Measurements from ENCODE around the gene DERA. TPM values are rescaled to one million over a fixed set of nuclear protein-coding genes. Genes with fewer than 3 reads are reported as not detected.
A peak's percentile ranks its signal among the peaks of the same experiment; 100 is the strongest.

The DERA gene
- total RNA-seq (10 to 100 TPM; 24.1 to 72.3 (median 35.5) TPM), polyA plus RNA-seq (10 to 100 TPM; 15.9 to 31.3 (median 16.5) TPM)
- long read RNA-seq, donor 1, transcript DERA-201 (9 exons, 1,705 nt) = major isoform, 24 of 46 reads
- long read RNA-seq, donor 1, partial matches to known transcripts = 18 of 46 reads
- long read RNA-seq, donor 1, other reads (novel, unspliced or antisense) = 0 of 46 reads
- long read RNA-seq, donor 2, transcript DERA-201 (9 exons, 1,705 nt) = major isoform, 24 of 36 reads
- long read RNA-seq, donor 2, partial matches to known transcripts = 11 of 36 reads
- long read RNA-seq, donor 2, other reads (novel, unspliced or antisense) = 0 of 36 reads
- long read RNA-seq, donor 3, transcript DERA-201 (9 exons, 1,705 nt) = major isoform, 28 of 40 reads
- long read RNA-seq, donor 3, partial matches to known transcripts = 12 of 40 reads
- long read RNA-seq, donor 3, other reads (novel, unspliced or antisense) = 0 of 40 reads
- long read RNA-seq, donor 4, transcript DERA-201 (9 exons, 1,705 nt) = major isoform, 28 of 31 reads
- long read RNA-seq, donor 4, partial matches to known transcripts = 1 of 31 reads
- long read RNA-seq, donor 4, other reads (novel, unspliced or antisense) = 2 of 31 reads
- long read RNA-seq, donor 5, transcript DERA-201 (9 exons, 1,705 nt) = major isoform, 50 of 57 reads
- long read RNA-seq, donor 5, partial matches to known transcripts = 1 of 57 reads
- long read RNA-seq, donor 5, other reads (novel, unspliced or antisense) = 5 of 57 reads
- long read RNA-seq, donor 6, transcript DERA-201 (9 exons, 1,705 nt) = major isoform, 19 of 22 reads
- long read RNA-seq, donor 6, partial matches to known transcripts = 1 of 22 reads
- long read RNA-seq, donor 6, other reads (novel, unspliced or antisense) = 1 of 22 reads
- long read RNA-seq, donor 7, transcript DERA-201 (9 exons, 1,705 nt) = major isoform, 14 of 15 reads
- long read RNA-seq, donor 7, partial matches to known transcripts = 0 of 15 reads
- long read RNA-seq, donor 7, other reads (novel, unspliced or antisense) = 0 of 15 reads
- long read RNA-seq, donor 8, transcript DERA-201 (9 exons, 1,705 nt) = major isoform, 38 of 66 reads
- long read RNA-seq, donor 8, partial matches to known transcripts = 25 of 66 reads
- long read RNA-seq, donor 8, other reads (novel, unspliced or antisense) = 0 of 66 reads
- long read RNA-seq, donor 9, transcript DERA-201 (9 exons, 1,705 nt) = major isoform, 24 of 39 reads
- long read RNA-seq, donor 9, partial matches to known transcripts = 13 of 39 reads
- long read RNA-seq, donor 9, other reads (novel, unspliced or antisense) = 0 of 39 reads
- long read RNA-seq, donor 10, transcript DERA-201 (9 exons, 1,705 nt) = major isoform, 11 of 19 reads
- long read RNA-seq, donor 10, partial matches to known transcripts = 8 of 19 reads
- long read RNA-seq, donor 10, other reads (novel, unspliced or antisense) = 0 of 19 reads

DNA sequence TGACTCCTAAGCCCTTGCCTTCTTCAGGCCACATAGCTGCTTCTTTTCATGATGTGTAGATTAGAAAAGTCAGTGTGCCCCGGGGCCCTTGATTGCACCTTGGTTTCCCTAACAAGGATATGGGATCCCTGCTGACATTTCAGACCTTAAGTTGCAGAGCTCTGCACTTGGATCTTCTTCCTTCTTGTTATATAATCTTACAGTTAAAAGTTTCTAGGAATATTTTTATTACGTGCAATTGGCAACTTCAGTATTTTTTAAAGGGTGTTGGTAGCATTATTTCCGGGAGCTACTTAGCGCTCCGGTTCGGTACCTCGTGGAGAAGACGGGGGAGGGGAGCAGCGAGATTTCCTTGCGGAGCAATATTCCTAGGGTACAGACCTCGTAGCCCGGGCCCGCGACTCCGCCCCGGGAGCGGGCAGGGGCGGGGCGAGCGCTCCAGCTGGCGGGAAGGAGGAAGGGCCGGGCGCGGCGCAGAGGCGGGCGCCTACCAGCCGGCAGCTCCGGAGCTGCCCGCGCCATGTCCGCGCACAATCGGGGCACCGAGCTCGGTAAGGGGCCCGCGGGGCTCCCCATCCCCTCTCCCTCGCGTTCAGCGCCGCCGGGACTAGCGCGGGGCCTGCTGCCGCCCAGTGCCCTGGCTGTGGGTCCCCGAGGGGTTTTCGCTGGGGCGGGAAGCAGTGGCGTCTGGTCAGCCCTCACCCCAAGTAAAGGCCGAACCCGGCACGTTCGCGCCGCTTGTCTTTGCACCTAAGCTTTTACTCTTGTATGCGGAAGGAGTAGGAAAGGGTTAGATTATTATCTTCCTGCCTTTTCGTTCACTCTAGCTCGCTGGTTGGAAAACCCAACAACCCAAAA, at the start of gene DERA:
Gene DERA, plus strand, starts transcription at position 469 of the 858 bp plus-strand sequence. Its CDS starts 52 bp downstream, at position 521.
- Histone ChIP-seq H3K4me3 (peak within 1 kb of the TSS; percentile 14 to 95 (median 48)), H3K36me3 (replicated peaks in 1 of 2) (no peaks in the 10 kb centered on the region), H3K27me3 (no peaks in the 10 kb centered on the region), H3K9me3 (replicated peaks in 1 of 3) (no peaks in the 10 kb centered on the region), H3K4me1 (replicated peaks in 1 of 2) (peaks cover 0 to 9% of the 10 kb centered on the region in 2 donors), H3K27ac (peak within 1 kb of the TSS; percentile 59 to 97 (median 80))
- peak; percentile 82 to 85 for TF ChIP-seq POLR2A (IDR thresholded peaks at IDR 0.05)
- TF ChIP-seq, protein P1, sequence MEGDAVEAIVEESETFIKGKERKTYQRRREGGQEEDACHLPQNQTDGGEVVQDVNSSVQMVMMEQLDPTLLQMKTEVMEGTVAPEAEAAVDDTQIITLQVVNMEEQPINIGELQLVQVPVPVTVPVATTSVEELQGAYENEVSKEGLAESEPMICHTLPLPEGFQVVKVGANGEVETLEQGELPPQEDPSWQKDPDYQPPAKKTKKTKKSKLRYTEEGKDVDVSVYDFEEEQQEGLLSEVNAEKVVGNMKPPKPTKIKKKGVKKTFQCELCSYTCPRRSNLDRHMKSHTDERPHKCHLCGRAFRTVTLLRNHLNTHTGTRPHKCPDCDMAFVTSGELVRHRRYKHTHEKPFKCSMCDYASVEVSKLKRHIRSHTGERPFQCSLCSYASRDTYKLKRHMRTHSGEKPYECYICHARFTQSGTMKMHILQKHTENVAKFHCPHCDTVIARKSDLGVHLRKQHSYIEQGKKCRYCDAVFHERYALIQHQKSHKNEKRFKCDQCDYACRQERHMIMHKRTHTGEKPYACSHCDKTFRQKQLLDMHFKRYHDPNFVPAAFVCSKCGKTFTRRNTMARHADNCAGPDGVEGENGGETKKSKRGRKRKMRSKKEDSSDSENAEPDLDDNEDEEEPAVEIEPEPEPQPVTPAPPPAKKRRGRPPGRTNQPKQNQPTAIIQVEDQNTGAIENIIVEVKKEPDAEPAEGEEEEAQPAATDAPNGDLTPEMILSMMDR (IDR thresholded peaks at IDR 0.05) = peak in 3 of 6 experiments; percentile 6 to 20 (median 19)
- DNase-seq = peak; percentile 71 to 82 (median 78)
- 0 to 1% (median 0%) methylated on average over 28 to 59 of the region's 59 CpGs for WGBS, 4 donors
- intact Hi-C loops (cut with DNase I) = no loop called here

DNA sequence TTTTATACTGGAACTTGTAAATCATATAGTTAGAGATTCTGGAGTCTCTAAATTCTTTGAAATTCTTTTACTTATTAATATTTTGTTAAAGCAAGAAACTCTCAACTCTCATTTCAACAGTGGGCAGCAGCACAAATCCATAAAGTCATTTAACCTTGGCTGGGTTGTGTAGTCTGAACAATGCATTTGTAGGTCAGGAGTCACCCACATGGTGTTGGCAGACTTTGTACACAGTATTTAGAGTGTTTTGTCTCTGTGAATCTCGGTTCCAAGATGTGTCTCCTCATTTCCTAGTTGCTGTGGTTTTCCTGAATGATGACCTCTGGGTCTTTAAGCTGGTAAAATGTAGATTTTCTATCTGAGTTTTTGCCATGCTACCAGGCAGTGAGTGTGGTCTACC, 49.7 kb upstream of the DERA start:
- Histone ChIP-seq H3K9me3 (replicated peaks in 1 of 3) (no peaks in the 10 kb centered on the region), H3K36me3 (replicated peaks in 1 of 2) (no peaks in the 10 kb centered on the region), H3K4me3 (no peak overlapping the region), H3K4me1 (replicated peaks in 1 of 2) (no peaks in the 10 kb centered on the region), H3K27me3 (peaks cover 7% of the 10 kb centered on the region), H3K27ac (no peak overlapping the region)
- intact Hi-C loops (cut with DNase I) = no loop called here
- TF ChIP-seq, protein P1 (IDR thresholded peaks at IDR 0.05) = no peak
- TF ChIP-seq POLR2A (IDR thresholded peaks at IDR 0.05) = no peak
- 26 to 31% (median 28%) methylated on average over 1 of the region's 1 CpG for WGBS, 4 donors
- no peak for DNase-seq

DNA sequence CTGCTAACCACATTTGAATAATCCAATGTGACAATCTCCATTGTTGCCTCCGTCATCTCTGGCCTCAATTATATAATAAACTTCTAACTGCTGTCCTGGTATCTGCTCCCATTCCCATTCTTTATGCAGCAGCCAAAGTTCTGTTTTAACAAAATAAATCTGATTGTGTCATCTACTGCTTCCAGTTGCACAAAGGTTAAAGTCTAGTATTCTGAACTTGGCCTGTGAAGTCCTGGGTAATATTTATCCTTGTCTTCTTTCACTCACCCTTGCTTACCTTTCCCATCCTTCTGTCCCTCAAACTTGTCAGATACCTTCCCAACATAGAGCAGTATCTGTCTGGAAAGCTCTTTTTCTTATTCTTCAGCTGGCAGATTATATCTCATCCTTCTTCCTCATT, 48.3 kb upstream of the DERA start:
- Histone ChIP-seq H3K27ac (no peak overlapping the region), H3K4me3 (no peak overlapping the region), H3K4me1 (replicated peaks in 1 of 2) (no peaks in the 10 kb centered on the region), H3K27me3 (peaks cover 7% of the 10 kb centered on the region), H3K9me3 (replicated peaks in 1 of 3) (no peaks in the 10 kb centered on the region), H3K36me3 (replicated peaks in 1 of 2) (no peaks in the 10 kb centered on the region)
- intact Hi-C loops (cut with DNase I) = no loop called here
- TF ChIP-seq, protein P1 (IDR thresholded peaks at IDR 0.05) = no peak
- no peak for TF ChIP-seq POLR2A (IDR thresholded peaks at IDR 0.05)
- WGBS, 4 donors = 68 to 84% (median 80%) methylated on average over 1 of the region's 1 CpG
- DNase-seq = no peak

Measured in adrenal gland (tissue), 19 donors.